ENCODE data around the gene CNTRL.
"Not testable (repeated sequence)": the region's sequence is repeated elsewhere in the genome, so short reads cannot be mapped to it uniquely, and the experiment has no call there.

CNTRL gene

GRCh38 chr9:121074370-121075250 lies at the start of gene CNTRL:
Gene CNTRL, plus strand, starts transcription at chr9:121074955. Its CDS starts 13,372 bp downstream, at chr9:121088327.
- DNase-seq (ENCODE audit: low read depth) = peak; percentile 82

DNA sequence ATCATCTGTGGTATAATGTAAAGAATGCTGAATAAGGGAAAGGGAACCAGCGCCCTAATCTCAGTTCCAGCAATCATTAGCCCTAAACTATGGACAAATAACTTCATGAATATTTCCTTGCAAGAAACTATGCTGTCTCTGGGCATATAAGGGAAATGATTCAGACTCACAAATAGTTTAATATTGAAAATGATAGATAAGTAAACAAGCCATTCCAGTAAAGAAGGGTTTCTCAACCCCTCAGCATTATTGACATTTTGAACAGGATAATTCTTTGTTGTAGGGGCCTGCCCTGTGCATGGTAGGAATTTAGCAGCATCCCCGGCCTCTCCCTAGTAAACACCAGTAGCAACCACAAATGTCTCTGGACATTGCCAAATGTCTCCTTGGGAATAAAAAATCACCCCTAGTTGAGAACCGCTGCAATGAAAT lies 48.5 kb upstream of the CNTRL start:
- DNase-seq (ENCODE audit: low read depth) = no peak

DNA sequence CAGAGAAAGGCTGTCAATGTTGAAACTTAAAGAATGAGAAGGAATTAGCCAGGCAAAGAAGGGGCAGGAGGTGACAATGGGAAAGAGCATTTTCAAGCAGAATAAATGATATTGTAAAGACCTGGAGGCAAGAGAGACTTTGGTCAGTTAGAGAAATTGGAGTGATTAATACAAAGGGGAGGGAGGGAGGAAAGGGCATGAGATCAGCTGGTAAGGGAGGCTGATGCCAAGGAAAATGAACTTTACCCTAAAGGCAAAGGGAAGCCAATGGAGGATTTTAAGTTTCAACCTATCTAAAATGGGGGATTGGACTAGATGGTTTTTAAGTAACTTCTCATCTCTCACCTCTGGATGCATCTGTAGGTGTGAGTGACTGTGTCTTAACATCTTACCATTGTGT lies 48.0 kb upstream of the CNTRL start:
- DNase-seq (ENCODE audit: low read depth) = no peak

GRCh38 chr9:121028285-121028684 lies 46.5 kb upstream of the CNTRL start:
- not testable (repeated sequence) for DNase-seq (ENCODE audit: low read depth)

GRCh38 chr9:121029469-121029868 lies 45.3 kb upstream of the CNTRL start:
- no peak for DNase-seq (ENCODE audit: low read depth)

DNA sequence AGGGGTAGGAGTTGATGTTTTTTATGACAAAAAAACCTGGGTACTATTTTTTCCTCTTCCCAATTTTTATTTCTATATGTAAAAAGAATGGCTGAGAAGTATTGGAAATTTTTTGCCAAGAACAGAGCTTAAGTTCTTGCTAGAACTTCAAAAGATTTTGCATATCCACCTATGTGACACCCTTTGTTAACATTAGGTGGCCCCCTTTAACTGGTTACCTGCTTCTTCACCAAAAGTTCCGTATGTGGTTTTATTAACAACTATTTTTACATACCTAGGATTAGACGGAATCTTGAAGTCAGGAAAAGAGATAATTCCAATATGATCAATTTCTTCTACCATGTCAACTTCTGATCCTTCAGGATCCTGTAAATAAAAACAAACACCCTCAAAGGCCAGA lies 40.2 kb upstream of the CNTRL start:
- DNase-seq (ENCODE audit: low read depth) = no peak

DNA sequence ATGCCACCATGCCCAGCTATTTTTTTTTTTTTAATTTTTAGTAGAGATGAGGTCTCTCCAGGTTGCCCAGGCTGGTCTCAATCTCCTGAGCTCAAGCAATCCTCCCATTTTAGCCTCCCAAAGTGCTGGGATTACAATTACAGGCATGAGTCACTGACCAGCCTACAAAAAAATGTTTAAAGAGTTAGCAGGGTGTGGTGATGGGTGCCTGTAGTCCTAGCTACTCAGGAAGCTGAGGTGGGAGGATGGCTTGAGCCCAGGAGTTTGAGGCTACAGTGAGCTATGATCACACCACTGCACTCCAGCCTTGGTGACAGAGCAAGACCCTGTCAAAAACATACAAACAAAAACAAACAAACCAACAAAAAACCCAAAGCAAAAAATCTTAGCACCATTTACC lies 39.0 kb upstream of the CNTRL start:
- DNase-seq (ENCODE audit: low read depth) = not testable (repeated sequence)

DNA sequence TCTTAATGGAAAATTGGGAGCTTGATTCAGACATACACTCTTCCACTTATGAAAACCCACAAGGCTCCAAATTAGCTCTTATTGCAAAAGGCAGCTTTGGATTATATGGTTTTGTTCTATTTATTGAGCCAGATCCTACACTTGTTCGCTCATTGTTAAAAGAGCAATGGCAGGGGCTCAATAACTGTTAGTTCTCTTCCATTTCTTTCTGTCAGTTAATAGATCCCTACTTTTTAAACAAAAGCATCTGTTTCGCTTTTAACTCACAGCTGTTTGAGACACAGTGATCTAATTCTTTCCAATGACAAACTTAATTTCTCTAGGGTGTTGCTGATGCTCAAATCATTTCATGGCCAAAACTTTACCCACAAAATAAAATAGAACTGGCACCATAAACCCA lies 36.4 kb upstream of the CNTRL start:
- no peak for DNase-seq (ENCODE audit: low read depth)

GRCh38 chr9:121038804-121039203 lies 36.0 kb upstream of the CNTRL start:
- DNase-seq (ENCODE audit: low read depth) = no peak

- no peak for DNase-seq (ENCODE audit: low read depth)
Measured at GRCh38 chr9:121048175-121048574, 26.6 kb upstream of the CNTRL start.

DNA sequence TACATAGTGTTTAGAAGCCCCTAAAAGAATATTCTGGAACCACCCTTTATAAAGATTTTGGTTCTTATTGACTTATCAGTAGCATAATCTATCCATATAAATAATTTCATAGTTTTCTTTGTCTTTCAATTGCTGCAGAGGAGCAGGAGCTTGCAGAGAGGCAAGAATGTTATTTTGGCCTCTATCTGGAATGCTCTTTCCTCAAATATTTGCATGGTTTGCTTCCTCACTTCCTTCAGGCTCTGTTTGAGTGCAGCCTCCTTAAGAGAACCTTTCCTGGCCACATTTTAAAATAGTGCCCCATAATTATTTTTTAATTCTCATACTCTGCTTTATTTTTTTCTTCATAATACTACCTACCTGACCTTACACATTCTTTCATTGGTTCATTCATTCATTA lies 26.1 kb upstream of the CNTRL start:
- DNase-seq (ENCODE audit: low read depth) = no peak

DNA sequence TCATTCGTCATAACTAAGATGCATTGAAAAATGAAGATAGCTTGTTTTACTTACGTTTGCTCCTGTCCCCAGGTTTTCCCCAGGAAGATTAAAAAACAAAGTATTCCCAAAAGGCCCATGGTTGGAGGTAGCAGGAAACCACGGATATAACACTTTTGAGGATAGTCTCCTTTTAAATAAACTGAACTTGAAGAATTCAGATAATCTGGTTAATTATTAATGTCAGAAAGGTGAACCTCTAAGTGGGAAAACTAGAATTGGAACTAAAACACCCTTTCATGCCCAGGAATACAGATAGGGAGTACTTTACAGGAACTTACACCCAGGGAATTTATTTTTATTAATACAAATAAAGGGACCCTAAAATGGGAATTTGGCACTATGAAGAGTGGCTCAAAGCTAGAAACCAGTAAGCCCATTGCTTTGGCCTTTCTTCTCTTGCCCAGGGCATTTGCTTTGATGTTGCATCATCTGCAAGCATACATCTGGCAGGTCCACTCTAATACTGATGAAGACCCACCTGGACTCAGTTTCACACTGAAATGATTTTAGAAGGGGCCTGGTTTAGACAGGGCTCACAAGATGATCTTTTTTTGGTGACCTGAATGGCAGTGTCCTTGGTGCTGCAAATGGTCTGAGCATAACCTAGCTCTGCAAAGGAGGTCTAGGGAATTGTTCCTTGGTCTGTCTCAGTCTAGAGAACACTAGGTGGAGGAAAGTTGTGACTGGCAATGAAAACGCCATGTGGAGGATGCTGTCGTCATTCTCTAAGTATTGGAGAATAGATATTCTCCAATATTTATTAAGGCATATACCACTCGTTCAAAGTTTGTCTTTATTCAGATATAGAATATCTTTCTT lies 24.4 kb upstream of the CNTRL start, which contains the start of gene C5:
Gene C5 (minus strand): TSS at position 148 of the 861 bp plus-strand sequence. CDS start 29 bp downstream, at position 119.
- no peak for DNase-seq (ENCODE audit: low read depth)

- no peak for DNase-seq (ENCODE audit: low read depth)
Measured at GRCh38 chr9:121053544-121053943, 21.2 kb upstream of the CNTRL start.

DNA sequence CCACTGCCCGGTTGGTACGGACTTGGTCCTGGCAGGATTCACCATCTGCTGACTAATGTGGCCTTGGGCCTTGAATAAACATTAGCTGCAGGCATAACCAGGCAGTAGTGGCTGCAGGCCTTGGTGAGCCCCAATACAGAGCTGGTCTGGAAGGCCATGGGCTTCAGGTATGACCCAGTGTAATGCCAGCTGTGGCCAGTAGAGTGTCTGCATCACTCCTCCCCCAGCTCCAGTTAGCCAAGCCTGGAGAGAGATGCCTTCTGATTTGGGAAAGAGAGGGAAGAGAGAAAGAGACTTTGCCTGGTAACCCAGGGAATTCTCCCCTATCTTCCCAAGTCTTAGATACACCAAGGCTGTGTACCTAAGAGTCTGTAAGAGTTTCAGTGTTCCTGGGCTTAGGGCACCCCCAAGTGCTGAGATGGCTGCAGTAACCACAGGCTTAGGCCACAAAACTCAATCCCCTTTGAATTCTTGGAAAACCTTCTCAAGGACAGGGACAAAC lies 19.1 kb upstream of the CNTRL start:
- DNase-seq (ENCODE audit: low read depth) = no peak

DNA sequence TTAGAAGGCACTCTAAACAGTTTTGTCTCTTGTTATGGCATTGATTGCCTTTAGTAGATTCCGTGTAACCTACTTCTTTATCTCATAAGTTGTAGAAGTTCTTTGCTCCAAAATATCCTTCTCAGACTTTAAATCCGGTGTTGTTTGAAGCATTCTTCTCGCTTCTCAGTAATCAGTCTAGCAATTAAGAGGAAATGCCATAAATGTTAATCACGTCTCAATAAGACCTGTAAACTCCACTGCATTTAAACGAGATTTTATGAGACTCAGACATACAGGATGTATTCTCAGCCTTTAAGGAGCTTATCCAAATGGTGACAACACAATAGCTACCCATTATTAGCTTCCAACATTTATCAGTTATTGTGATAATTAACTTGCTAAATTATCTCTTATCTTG lies 16.9 kb upstream of the CNTRL start:
- DNase-seq (ENCODE audit: low read depth) = no peak

DNA sequence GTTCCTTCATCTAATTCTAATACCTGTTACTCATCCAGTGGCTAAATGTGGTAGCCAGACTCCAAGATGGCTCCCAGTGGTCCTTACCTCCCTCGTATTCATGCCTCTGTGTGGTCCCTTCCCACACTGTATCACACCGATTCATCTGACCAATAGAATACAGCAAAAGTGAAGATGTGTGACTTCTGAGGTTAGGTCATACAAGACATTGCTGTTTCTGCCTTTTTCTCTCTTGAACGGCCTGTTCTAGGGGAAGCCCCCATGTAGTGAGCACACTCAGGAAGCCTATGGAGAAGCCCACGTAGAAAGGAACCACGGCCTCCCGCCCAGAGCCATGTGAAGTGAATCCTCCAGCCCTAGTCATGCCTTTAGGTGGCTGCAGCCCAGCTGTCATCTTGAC lies 15.2 kb upstream of the CNTRL start:
- no peak for DNase-seq (ENCODE audit: low read depth)

GRCh38 chr9:121059998-121060636 lies 14.6 kb upstream of the CNTRL start:
- no peak for DNase-seq (ENCODE audit: low read depth)

- DNase-seq (ENCODE audit: low read depth) = no peak
Measured at GRCh38 chr9:121066850-121067249, 7.9 kb upstream of the CNTRL start.

DNA sequence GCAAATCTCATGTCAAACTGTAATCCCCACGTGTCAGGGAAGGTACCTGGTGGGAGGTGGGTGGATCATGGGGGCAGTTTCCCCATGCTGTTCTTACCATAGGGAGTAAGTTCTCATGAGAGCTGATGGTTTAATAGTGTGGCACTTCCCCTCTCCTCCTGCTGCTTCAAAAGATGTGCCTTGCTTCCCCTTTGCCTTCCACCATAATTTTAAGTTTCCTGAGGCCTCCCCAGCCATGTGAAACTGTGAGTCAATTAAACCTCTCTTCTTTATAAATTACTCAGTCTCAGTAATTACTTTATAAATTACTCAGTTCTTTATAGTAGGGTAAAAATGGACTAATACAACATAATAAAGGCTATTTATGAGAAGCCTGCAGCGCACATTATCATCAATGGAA lies 7.1 kb upstream of the CNTRL start:
- DNase-seq (ENCODE audit: low read depth) = no peak

DNA sequence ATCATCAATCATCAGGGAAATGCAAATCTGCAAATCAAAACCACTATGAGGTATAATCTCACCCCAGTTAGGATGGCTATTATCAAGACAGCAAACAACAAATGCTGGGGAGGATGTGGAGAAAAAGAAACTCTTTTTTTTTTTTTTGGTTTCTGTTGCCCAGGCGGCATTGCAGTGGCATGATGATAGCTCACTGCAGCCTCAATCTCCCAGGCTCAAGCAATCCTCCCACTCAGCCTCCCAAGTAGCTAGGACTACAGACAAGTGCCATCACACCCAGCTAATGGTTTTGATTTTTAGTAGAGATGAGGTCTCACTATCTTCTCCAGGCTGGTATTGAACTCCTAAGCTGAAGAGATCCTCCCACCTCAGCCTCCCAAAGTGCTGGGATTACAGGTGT lies 5.4 kb upstream of the CNTRL start:
- DNase-seq (ENCODE audit: low read depth) = no peak

DNA sequence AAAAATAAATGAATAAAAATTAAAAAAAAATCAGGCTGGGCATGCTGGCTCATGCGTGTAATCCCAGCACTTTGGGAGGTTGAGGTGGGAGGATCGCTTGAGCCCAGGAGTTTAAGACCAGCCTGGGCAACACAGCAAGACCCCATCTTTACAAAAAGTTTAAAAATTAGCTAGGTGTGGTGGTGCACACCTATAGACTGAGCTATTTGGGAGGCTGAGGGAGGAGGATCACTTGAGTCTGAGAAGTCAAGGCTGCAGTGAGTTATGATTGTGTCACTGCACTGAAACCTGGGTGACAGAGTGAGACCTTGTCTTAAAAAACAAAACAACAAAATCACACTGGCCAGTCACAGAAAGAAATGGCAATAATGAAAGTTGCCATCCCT lies 3.4 kb upstream of the CNTRL start:
- DNase-seq (ENCODE audit: low read depth) = no peak

- no peak for DNase-seq (ENCODE audit: low read depth)
Measured at GRCh38 chr9:121071756-121072421, 2.9 kb upstream of the CNTRL start.

Data from stimulated activated CD8-positive, alpha-beta memory T cell treated with anti-CD3 and anti-CD28 coated beads, Interleukin-7, amount 100 ng/mL, for 24 hours (primary cell).